Hematopoietic multipotent progenitor cell treated with erythropoietin and hydrocortisone succinate and interleukin-3 and kit ligand, for 6 days (in vitro differentiated cells): ENCODE measurements around the gene MEG3.
A peak's percentile ranks its signal among the peaks of the same experiment; 100 is the strongest.
"Not testable (repeated sequence)": the region's sequence is repeated elsewhere in the genome, so short reads cannot be mapped to it uniquely, and the experiment has no call there.

ENCODE experiments used
- DNase-seq: peaks from one replicate; pipeline ENCODE4 v3.0.0-alpha.2; 2015

The MEG3 gene

DNA sequence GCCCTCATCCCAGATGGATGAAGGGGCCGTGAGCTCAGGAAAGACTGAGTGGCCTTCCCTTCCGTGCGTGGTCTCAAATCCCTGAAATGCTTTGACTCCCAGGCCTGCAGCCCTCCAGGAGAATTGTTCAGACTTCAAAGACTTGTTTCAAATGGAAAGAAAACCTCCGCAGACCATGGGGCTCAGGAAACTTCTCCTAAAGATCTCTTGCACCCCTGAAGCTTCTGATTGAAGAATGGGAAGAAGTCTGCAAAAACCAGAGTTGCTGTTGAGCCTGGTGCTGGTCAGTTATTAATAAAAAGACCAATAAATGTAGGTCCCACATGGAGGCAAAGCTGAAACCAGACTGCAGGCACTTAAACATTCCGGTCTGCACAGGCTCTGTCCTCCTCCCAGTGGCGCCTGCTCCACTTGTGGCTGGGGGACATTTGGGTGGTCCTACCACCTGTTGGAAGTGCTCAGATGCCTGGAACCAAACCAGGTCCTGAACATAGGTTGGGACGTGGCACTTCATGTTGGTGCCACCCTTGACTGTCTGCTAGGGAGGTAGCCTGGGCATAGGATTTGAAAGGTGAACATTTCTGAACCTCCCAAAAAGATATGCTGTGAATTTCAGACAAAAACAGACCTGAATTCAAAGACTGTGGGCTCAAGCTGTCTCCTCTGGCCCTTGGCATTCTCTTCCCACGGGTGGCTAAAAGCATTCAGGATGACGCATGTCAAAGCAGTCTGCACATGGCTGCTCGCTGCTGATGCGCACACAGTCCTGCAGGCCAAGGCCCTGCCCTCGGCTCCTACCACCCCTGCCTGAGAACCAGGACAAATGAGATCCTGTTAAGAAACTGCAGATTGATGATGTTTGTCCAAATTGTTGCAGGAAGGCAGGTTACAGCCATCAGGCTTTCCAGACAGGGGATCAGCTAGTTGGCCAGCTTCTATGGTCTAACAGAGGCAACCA is 36.2 kb upstream of the MEG3 start:
- no peak for DNase-seq

DNA sequence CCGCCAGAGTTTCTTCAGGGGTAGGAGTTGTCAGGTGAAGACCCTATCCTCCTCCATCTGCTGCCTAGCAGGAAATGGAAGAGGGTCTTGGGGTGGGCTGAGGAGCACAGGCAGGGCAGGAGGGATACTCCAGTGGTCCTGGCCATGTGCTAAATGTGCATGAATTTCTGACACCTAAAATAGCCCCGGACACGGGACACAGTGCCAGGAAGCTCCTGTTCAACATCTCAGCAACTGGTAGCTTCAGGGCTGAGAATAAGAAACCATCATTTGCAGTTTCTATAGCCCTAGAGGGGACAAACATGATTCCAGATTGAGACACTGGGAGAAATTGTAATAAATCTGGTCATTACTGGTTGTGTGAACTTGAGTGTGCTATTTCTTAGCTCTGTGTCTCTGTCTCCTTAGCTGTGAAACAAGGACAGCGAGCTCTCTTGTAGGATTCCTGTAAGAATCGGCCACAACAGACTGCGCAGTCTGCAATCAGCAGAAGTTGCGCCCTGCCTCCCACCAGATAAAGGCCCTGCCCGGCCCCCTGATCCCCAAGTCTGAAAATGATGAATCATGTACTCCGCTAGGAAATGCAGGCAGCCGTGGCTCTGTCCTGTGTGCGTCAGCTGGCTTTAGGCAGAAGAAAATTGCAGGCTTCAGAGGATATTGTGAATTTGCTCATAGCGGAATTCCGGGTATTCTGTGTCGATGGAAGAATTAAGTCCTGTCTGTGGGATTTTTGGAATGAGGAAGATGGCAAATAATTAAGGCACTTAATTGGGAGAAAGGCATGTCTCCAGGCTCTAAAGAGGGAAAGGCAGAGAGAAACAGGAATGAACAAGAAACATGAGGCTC is 35.2 kb upstream of the MEG3 start:
- no peak for DNase-seq

DNA sequence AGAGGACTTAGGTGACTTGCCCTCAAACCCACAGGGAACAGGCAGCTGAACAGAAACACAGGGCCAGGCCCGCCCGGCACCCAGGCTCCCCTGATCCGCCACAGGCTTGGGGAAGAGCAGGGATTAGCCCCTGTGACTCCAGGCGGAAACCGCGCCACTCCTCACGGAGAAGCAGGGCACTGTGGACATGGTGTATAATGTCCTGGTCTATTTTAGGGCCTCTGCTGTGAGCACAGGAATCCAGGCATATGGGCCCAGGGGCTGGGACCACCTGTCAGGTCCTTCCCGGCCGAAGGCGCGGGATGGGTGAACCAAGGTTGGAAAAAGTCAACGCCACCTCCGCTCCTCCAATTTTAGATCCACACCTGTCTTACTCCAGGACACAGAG is 34.6 kb upstream of the MEG3 start:
- no peak for DNase-seq

DNA sequence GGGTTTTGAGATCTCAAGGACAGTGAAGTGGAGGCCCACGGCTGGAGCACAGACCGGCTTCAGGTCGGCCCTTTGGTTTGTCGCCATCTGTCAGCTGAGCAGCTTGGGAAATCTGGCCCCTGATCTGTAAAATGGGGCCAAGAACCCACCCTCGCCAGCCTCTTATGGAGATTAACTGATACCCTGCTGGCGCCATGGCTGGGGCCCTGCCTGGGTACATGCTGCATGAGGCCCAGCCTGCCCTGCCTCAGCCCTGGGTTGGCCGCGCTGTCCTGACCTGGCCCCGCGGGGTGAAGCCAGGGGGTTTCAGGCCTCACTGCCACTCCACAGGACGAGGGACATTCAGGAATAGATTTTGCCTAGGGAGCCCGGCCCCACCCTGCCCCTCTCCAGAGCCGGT is 33.9 kb upstream of the MEG3 start:
- no peak for DNase-seq

DNA sequence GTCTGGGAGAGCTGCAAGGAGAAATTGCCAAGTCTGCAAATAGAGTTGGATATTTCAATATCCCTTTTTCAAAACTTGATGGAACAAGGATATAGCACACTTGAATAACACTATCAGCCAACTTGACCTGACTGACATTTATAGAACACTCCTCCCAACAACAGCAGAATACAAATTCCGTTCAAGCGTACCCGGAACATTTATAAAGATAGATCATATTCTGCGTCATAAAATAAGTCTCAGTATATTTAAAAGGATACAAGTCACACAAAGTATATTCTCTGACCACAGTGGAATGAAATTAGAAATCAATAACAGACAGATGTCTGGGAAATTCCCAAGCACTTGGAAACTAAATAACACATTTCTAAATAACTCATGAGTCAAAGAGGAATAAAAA is 29.0 kb upstream of the MEG3 start:
- DNase-seq: no peak

DNA sequence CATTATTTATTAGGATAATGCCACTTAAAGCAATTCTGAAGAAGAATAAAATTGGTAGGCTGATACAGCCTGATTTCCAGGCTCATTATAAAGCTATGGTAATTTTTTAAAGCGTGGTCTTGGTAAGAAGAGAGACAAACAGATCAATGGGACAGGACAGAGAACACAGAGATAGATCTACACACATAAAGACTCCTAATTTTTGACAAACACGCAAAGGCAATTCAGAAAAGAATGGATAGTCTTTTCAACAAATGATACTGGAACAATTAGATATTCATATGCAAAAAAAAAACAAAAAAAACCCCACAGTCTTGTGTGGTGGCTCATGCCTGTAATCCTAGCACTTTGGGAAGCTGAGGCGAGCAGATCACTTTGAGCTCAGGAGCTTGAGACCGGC is 25.9 kb upstream of the MEG3 start:
- DNase-seq: no peak

DNA sequence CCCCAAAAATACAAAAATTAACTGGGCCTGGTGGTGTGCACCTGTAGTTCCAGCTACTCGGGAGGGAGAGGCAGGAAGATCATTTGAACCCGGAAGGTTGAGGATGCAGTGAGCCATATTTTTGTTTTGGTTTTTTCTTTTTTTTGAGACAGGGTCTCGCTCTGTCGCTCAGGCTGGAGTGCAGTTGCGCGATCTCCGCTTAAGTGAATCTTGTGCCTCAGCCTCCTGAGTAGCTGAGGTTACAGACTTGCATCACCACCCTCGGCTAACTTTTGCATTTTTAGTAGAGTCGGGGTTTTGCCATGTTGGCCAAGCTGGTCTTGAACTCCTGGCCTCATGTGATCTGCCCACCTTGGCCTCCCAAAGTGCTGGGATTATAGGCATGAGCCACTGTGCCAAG is 24.5 kb upstream of the MEG3 start:
- not testable (repeated sequence) for DNase-seq

DNA sequence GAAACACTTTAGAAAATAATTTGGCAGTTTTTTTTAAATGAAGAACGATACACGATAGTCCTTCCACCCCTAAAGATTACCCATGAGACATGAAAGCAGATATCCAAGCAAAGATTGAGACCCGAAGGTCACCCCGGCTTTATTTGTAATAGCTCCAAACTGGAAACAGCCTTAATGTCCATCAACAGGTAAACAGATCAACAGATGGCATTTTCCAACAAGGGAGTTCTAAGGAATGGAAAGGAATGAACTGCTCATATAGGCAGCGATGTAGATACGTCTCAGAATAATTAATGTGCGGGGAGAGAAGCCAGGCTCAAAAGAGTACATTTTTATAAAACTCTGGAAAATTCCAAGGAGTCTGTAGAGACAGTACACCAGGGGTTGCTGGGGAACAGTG is 23.7 kb upstream of the MEG3 start:
- DNase-seq: no peak

DNA sequence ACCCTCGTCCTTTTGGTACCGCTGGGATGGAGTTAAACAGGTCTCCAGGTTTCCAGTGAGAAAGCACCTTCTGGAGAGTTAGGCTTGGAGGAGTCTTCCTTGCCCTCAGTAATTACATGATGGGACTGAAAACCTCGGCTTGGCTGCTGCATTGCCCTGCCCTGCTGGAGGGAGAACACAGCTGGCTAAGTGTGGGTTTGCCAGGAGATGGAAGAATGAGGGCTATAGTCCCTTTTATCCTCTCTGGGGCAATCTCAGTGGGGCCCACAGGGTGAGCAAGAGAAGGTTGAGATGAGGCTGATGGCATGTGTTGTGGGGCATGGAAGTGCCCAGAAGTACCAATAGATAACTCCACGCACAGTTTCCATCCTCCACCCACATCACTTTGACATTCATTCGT is 23.2 kb upstream of the MEG3 start:
- no peak for DNase-seq

DNA sequence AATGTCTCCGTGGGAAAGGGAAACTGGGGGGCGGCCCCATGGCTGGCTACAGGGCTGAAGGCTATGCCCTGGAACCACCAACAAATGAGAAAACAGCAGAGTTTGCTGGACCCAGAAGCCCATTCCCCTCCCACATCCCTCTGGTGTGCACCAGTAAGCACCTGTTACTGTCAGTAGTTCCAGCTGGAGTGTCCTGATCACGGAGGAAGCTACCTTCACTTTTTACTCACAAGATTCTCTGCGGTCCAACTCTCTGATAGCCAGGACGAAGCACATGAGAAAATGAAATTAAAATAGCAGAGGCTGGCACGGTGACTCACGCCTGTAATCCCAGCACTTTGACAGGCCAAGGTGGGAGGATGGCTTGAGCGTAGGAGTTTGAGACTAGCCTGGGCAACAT is 22.7 kb upstream of the MEG3 start:
- no peak for DNase-seq

DNA sequence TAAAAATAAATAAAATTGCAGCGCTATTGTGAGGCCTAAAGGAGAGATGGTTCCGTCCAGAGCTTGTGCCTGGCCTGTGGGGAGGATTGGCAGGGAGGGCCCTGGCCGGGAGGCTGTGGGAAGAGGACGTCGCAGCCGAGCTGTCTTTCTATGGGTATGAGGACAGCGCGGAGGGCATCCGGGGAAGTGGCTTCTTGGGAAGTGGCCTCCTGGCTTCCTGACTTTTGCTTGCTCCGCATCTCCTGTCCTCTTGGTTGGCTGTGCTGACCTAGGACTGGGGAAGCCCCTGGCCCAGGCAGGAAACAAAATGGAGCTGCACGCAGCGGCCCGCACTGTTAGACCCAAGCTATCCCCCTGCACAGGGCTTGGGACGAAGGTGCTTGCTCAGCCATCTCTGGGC is 22.2 kb upstream of the MEG3 start:
- DNase-seq: no peak

DNA sequence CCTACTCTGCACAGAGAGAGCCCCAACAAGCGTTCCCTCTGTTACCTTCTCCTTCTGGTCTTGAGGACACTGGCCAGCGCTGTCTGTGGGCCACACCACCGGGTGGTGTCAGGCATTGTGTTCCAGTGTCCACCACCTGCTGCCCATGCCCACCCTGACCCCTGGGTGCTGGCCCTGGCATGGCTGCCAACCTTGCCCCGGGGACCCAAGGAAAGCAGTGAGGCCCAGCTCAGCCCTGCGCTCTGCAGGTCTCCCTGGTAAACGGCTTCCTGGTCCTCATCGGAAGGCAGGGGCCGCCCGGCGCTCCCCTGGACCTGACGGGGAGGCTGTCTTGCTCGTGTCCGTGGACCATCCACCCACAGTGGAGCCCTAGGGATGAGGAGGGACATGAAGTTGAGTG is 21.8 kb upstream of the MEG3 start:
- no peak for DNase-seq

DNA sequence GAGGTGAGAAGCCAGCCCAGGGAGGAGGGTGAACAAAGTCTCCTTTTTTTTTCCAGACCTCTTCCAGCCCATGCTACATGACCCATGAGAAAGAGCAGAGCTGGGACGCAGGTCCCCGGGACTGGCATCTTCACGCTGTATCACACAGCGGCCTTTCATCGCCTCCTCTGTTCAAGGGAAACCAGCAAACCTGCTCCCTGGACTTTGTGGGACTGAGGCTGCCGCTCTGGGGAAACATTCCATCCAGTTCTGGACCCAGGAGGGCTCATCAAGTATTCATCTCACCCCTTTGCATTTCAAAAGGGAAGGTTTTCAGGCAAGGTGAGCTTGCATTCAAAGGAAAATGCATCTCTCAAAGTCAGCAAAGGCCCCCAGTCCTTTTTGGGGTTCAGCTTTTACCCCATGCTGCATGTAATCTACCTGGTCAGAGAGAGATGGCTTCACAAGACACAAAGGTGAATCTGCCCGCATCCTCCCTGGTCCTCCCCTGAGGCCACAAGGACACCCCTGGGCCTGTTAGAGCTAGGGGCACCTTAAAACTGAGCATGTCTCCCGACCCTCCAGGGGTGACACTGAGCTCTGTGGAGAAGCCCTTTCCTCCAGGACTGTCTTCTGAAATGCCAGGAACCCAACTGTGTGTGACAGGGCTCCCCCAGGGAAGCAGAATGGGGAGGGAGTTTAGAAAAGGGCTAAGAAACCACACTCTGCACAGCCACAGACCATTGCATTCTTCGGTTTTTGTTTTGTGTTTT is 21.2 kb upstream of the MEG3 start:
- DNase-seq: no peak

DNA sequence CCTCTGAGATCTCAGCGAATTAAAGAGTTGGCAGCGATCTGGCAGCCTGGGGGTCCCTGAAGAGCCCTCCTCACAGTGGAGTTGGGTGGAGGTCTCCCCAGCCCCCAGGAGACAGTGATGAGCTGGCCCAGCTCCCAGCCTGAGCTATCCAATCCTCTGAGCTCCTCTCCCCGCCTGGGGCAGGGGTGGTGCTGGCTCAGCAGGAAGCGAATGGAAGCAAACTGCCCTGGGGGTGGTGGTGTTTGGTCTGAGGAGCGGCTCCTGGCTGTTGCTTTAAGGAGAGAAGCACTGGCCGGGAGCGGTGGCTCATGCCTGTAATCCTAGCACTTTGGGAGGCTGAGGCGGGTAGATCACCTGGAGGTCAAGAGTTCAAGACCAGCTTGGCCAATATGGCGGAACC is 19.5 kb upstream of the MEG3 start:
- no peak for DNase-seq

DNA sequence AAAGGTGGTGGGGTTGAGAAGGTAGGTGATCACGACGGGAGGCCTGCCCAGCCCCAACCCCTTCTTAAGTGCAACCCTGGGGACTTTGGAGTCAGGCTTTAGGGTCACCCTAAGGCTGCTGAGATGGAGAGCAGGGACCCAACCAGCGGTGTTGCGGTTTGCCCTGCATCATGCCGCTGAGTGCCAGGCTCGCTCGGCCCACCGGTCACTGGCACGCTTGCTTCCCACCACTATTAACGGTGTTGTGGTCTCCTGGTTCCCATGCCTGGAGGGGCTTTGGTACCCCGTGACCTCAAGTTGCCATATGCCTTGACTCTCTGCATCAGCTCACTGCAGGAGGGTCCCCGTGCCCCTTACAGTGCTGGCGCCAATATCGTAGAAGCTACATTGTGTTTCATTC is 18.4 kb upstream of the MEG3 start:
- DNase-seq: no peak

DNA sequence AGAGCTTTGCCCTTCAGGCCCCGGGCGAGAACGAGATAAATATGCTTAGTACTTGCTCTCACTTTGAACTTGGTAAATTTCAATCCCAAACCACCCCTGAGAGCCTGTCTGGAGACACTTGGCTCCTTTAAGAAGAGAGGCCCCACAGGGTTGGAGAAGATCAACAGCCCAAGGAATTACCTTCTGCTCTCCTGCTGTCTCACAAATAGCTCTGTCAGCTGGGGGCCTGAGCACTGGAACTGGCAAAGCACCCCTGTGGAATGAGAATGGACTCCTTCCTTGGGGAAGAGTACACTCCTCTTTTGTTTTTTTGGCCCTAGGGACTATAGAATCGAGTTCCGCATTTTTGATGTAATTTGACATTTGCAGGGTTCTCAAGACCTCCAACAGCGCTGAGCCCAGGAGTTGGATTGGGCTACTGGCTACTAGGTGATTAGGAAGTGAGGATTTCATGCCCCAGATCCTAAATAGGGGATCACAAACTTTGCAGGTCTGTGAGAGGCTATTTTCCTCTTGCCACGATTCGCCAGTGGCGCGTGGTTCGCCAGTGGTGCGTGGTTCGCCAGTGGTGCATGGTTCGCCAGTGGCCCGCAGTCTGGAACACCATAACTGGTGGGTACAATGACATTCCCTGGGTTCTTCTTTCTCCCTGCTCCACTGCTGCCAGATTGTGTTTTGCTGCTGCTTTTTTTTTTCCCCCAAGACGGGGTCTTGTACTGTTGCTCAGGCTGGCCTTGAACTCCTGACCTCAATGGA is 17.8 kb upstream of the MEG3 start:
- DNase-seq: no peak

DNA sequence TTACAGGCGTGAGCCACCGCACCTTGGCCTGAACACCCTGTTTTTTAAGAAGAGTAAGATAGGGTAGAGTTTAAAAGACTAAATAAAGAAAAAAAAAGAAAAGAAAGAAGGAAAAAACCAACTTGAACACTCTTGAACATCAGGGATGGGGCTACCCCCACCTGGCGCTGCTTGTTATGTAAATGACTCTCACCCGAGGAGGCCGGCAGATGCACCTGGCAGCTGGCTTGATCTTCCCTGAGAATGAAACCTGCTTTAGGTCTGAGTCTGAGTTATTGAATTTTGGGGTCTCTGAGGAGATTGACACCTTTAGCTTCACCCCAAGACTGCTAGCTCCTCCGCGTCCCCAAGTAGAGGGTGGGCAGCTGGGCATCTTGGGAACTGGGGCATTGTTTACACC is 15.5 kb upstream of the MEG3 start:
- no peak for DNase-seq

DNA sequence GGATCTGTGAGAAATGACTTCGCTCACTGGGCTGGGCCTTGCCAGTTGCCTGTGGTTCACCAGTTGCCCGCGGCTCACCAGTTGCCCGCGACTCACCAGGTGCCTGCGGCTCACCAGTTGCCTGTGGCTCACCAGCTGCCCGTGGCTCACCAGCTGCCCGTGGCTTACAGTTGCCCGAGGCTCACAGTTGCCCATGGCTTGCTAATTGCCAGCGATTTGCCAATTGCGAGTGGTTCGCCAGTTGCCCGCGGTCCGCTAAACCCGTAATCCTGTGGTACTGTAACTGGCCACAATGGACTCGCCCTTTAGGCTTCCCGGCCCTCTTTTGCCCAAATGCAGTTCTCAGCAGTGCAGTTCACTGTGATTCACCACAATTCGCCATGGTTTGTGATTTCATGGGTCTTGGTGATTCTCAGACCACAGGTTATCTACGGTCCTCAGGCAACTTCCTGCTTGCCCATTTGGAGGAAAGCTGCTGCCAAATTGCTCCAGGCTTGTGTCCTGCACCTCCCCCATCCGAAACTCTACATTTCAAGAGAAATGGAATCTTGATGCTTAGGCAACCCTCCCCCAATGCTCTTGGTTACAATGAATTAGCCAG is 15.0 kb upstream of the MEG3 start:
- DNase-seq: peak; percentile 15

DNA sequence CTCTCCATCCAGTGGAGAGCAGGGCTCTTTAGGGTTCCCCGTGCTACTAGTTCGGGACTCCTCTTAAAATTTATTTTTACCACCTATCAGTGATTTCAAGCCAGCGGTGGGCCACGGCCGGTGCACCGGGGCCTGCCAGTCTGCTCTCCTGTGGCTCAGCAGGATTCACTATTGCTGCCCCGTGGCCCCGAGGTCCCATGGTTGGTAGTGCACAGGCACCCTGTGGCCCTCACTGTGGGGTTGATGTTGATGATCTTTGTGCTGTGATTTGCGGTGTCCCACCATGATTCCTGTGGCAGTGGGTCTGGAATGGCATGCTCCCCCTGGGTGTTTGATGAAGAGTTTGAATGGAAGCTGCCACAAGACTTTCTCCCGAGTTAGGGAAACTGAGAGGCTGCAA is 12.6 kb upstream of the MEG3 start:
- no peak for DNase-seq

DNA sequence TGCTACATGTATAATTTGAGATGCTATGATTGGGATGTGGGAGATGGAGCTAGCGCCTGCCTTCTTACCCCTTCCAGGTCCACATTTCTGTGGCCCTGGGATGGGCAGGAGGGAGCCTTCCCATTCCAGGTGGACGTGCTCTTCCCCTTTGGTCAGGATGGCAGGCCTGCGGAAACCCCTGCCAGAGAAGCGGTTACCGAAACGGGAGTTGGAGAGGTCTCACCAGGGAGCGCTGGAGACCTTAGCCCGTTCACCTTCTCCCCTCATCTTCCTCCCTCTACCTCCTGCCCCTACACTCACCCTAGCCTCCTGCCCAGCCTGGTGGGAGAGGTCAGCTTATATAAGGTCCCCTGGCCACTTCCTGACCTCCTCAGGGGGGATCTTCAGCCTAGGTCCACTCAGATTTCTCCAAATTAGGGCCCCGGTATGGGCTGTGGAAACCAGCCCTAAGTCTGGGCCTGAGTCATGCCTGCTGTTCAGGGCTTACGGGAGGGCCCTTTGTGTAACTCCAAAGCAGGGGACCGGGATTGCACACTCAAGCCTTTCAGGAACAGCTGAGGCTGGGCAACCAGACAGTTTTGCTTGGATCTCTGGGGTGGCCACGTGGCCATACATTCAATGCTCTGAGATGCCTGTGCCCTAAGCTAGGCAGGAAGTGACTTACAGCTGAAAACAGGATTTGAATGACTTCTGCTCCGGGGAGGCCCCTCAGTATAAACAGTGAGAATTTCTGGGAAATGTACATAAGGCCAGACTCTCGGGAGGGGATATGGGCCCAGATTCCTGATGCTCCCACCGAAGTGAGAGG is 10.2 kb upstream of the MEG3 start:
- no peak for DNase-seq

DNA sequence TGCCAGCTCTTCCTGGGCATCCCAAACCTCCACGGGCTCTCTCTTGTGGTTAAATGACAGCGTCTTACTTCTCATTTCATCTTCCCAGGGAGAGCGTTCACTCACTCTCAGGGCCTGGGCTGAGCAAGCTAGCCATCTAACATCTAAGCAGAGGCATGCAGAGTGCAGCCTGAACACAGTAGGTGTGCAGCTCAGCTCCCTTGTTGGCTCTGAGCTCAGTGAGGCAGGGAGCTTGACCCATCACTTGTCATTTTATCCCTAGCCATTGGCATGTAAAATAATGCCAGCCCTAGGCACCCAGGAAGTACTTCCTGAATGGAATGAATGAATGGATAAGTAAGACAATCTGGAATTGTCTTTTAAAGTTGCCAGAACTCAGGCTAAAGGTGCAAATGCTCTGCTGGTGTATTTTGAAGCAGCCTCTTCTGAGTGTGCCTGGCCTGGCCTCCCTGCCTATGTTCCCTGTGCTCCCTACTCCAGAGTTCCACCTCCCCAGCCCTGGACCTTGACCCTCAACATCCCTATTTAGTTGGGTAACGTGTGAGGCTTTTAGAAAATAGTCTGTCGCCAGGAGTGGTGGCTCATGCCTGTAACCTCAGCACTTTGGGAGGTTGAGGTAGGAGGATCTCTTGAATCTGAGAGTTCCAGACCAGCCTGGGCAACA is 9.5 kb upstream of the MEG3 start:
- DNase-seq: no peak
